Renal cortical epithelial cell (primary cell): ENCODE data around the gene ADGRV1. TPM values are rescaled to one million over a fixed set of nuclear protein-coding genes. Genes with fewer than 3 reads are reported as not detected.
A peak's percentile ranks its signal among the peaks of the same experiment; 100 is the strongest.
"Not testable (repeated sequence)": the region's sequence is repeated elsewhere in the genome, so short reads cannot be mapped to it uniquely, and the experiment has no call there.

Experiments used
- DNase-seq: peaks from one replicate; pipeline ENCODE4 v3.0.0-alpha.2; 2011; ENCODE audit warnings: low read depth
- total RNA-seq: library from RNA; depleted of rRNA; stranded (reverse); fragments of >200 nt; gene quantifications from 2 replicates; pipeline ENCODE4 v1.2.3, GENCODE V29; 2014

ADGRV1 gene
- total RNA-seq, 1 donor from 2014 or later, result 0.55 TPM

DNA sequence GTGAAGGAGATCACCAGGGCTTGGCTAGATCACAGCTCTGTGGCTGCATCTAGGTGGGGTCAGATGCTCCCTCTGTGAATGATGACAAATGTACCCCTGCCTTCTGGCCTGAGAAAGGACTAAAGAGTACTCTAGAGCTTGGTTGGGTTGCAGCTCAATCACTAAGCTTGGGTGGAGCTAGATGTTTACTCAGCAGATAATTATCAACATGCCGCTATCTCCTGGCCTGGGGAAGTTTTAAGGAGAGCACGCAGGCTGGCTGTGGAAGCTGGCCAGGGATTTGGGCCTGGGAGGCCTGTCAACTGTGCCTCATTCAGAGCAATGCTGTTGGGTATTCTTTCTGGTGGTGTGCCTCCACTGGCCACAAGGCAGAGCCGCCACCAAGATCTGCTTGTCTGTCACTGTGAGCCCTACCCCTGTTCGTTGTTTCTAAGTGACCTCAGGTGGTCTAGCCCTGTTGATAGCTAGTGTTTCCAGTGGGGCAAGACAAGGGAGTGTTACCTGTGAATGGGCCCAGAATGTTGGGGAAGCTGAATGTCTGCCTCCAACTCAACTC, 181.7 kb downstream of the ADGRV1 start:
- no peak for DNase-seq

DNA sequence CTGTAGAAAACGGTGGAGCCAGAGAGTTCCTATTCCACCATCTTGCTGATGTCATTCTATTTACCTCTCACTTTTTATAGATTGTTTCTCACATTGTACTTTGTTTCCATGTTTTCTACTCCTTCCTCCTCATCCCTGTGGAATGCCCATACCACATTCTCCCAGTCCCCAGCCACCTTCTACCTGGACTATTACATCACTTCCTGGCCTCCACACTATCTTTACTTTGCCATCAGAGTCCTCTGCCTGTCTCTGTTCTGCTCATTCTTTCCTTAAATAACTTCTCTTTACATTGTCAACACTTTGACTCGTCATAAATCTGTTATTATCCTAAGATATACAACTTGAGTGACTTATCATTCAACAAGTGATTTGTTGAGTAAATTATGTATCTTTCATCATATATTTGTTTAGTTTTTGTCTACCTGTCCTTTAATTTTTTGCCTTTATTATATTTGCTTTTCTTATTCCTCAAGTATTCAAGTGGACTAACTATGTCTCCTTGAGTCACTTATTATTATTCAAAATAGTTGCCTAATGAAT, 182.5 kb downstream of the ADGRV1 start:
- no peak for DNase-seq

DNA sequence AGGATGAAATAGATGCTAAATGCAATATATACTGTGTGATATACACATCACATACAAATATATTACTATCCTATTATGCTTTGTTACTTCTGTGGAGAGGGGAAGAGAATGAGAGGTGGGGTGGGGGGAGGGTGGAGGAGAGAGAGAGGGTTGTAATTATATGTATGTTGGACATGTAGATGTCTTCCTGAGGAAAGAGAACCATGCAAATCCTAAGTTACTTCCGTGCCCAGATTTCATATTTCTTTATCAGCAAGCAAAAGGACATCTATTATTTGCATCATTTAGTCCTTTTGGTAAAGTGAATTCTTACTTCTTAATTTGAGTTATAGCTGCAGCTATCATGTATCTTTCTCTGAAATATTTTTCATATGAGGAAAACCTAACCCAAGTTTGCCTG, 187.5 kb downstream of the ADGRV1 start:
- no peak for DNase-seq

DNA sequence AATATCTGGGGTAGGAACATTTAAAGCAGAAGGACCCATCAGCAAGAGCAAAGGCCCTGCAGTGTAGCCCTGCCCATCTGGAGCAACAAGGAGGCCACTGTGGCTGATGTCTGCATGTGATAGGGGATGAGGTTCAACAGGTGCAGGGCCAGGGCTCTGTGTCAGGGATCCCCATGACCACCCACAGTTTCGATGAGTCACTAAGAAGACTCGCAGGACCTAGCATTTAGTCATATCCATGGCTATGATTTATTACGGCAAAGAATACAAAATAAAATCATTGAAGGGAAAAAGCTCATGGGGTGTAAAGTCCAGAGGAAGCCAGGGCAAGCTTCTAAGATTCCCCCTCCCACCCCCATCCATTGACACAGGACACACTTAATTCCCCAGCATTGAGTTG, 188.6 kb downstream of the ADGRV1 start:
- peak; percentile 61 for DNase-seq

DNA sequence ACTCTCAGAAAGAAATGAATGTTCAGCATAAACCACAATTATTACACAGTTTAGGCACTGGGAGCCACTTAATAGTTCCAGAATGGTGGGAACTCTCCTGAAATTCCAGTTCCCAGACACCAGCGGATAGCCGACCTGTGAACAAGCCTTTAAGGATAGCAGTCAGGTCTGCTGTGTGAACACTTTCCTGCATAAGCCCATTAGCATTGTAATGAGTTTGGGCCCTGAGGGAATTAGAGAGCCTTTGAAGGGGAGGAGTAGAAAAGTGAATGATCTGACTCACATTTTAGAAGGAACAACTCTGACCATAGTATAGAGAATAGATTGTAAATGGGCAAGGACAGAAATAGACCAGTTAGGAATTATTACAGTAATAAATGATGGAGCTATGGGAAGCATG, 189.1 kb downstream of the ADGRV1 start:
- DNase-seq, result peak; percentile 89

DNA sequence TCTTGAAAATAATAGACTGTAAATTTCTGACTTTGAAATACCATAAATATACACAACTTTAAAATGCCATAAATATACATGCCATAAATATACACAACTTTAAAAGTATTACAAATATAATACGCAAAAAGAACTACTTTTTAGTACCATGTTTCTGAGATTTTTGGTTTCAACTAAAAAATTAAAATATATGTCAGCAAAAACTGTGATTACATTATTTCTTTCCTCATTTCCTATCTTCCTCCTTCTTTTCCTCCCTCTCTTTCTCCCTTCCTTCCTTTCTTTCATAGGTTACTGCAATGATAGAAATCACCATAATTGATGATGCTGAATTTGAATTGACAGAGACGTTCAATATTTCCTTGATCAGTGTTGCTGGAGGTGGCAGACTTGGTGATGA, 200.5 kb downstream of the ADGRV1 start:
- no peak for DNase-seq

DNA sequence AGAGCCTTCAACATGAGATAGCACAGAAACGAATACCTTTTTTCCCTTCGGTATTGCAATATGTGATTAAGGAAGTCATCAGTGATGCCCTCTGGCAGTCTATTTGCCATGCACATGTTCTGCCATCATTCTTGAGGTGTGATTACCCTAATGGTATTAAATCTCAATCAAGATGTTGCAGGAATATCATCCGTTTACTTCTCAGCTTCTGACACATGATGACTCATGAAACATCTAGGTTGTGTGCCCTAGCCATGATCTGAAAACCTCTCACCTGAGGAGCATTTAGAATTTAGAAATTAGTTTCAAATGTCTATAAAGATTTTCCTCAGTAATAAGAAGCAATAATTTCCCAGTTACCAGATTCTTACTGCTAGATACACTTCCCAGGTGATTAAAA, 209.1 kb downstream of the ADGRV1 start:
- DNase-seq, result no peak

DNA sequence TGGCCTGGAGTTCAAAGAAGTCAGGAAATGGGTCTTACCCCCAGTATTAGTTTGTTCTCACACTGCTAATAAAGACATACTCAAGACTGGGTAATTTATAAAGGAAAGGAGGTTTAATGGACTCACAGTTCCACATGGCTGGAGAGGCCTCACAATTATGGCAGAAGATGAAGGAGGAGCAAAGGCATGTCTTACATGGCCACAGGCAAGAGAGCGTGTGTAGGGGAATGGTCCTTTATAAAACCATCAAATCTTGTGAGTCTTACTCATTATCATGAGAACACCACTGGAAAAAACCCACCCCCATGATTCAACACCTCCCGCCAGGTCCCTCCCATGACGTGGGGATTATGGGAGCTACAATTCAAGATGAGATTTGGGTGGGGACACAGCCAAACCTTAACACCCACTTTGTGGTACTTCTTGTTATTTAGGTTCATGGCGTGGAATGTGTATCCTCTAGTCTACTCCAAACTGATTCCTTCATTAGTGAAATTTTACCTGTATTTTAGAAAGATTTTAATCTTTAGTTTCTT, 211.5 kb downstream of the ADGRV1 start:
- DNase-seq, result not testable (repeated sequence)

DNA sequence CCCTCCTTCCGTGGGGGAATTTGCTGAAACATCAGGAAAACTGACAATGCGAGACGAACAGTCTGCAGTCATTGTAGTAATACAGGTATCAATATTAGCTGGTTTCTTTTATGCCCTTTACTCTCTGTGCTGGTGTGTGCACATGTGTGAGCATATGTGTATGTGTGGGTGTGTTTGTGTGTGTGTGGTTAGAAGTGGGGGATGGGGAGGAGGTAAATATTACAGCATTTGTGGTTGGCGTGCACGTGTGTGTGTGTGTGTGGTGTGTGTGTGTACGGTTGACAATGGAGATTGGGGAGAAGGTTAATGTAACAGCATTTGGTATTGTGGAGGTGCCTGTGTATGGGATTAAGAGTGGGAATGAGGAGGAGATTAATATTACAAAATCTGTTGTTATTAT, 219.4 kb downstream of the ADGRV1 start:
- no peak for DNase-seq

DNA sequence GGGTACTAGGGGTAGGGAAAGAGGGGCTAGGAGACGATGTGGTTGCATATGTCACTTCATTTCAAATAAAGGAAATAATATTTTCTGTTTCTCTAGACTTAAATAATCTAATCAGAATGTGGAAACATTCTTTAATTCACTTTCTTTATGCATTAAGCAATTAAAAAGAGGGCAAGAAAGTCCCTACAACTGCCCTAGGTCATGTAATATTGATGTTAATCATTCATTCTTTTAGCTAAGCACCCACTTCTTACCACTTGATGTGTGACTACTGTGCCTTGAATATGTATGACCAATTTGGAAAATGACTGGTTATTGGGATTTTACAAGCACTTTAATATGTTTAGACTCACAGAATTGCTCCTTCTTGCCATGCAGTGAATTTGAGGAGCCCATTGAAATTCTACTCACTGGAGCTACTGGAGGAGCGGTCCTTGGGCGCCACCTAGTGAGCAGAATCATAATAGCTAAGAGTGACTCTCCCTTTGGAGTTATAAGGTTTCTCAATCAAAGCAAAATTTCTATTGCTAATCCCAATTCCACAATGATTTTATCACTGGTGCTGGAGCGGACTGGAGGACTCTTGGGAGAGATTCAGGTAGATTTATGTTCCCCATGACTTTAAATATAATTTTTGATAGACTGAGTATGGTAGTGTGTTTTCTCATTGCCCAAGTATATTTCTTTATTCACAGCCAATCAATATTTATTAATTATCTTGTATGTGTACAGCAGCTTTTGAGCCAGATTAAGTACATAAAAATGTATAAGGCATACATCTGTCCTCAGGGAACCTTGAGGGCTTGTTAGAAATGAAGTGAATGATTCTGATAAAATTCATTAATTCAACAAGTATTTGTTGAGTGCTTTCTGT, 225.1 kb downstream of the ADGRV1 start:
- DNase-seq, result peak; percentile 54

DNA sequence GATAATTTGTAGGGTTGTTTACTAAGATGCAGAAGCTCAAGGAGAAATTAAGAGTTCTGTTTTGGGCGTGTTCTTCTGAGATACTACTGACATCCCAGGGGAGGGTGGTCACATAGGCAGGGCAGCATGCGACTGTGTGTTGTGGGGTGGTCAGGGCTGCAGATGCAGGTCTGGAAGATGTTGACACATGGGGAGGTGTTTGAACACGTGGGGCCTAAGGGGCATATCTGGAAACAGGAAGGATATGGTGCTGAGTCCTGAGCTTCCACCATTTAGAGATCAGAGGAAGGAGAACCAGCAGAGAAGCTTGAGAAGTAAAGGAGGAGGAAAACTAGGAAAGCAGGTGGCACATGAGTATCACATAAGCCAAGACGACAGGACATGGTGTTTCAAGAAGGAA, 228.2 kb downstream of the ADGRV1 start:
- no peak for DNase-seq

DNA sequence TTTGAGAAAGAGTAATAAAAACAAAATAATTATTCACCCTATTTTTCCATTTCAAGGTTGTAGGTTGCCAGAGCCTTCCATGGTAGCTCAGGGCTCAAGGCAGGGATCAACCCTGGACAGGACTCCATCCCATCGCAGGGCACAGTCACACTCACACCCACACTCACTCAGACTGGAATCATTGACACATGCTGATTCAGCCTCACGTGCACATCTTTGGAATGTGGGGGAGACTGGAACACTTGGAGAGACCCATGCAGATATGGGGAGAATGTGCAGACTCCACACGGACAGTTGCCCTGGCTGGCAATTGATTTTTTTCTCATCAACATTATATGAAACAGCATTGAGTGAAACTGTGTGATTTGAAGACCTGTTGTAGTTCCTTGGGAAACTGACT, 234.1 kb downstream of the ADGRV1 start:
- peak; percentile 33 for DNase-seq

DNA sequence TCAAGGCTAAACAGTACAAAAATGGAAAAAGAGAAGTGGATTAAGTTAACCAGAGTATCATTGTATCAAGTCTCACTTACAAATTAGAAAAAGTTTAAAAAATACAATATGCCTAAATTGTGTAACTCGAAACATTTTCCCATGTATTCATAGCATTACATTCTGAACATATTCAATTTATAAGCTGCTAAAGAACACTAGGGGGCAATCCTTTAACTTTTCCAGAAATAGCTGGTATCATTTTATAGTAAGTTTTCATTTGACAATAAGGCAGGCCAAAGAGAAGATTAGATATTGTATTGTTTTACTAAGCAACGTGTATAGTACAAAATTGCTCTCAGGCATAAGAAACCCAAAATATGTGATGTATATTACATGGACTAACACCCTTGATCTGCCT, 234.6 kb downstream of the ADGRV1 start:
- DNase-seq, result no peak

DNA sequence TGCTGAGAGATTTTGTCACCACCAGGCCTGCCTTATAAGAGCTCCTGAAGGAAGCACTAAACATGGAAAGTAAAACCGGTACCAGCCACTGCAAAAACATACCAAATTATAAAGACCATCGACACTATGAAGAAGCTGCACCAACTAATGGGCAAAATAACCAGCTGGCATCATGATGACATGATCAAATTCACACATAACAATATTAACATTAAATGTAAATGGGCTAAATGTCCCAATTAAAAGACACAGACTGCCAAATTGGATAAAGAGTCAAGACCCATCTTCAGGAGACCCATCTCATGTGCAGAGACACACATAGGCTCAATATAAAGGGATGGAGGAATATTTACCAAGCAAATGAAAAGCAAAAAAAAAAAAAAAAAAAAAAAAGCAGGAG, 238.3 kb downstream of the ADGRV1 start:
- DNase-seq, result not testable (repeated sequence)

DNA sequence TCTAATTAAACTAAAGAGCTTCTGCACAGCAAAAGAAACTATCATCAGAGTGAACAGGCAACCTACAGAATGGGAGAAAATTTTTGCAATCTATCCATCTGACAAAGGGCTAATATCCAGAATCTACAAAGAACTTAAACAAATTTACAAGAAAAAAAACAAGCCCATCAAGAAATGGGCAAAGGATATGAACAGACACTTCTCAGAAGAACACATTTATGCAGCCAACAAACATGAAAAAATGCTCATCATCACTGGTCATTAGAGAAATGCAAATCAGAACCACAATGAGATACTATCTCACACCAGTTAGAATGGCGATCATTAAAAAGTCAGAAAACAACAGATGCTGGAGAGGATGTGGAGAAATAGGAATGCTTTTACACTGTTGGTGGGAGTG, 241.5 kb downstream of the ADGRV1 start:
- not testable (repeated sequence) for DNase-seq

DNA sequence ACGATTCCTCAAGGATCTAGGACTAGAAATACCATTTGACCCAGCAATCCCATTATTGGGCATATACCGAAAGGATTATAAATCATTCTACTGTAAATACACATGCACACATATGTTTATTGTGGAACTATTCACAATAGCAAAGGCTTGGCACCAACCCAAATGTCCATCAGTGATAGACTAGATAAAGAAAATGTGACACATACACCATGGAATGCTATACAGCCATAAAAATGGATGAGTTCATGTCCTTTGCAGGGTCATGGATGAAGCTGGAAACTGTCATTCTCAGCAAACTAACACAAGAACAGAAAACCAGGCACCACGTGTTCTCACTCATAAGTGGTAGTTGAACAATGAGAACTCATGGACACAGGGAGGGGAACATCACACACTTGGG, 241.9 kb downstream of the ADGRV1 start:
- DNase-seq, result not testable (repeated sequence)

DNA sequence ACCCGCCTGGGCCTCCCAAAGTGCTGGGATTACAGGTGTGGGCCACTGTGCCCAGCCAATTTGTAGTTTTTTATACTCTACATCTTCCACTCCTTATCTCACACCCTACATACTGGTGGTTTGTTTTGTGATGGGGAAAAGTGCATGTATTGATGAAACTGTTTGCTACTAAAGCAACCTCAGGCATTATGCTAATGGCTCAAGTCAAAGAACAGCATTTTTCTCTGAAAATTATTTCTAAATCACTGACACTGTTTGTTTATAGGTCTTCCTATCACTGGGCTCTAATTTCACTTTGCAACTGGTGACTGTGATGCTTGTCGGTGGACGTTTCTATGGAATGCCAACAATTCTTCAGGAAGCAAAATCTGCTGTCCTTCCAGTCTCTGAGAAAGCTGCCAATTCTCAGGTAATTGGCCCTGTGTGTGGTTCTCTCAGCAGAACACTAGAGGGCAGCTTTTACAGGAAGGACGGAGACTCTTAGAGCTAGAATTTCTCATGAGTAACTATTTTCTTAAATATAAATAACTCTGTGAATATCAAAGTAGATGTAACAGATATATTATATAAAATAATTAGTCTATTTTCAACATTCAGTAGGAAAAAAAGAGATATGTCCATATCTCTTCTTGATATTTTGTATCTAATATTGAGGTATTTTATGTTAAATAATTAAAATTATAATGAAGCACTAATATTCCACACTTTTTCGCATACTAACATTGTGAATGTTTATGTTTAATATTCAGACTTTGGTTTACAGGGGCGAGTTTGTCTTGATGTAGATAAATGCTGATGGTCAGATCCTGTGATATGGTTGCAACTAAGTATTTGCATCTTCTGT, 244.1 kb downstream of the ADGRV1 start:
- DNase-seq, result peak; percentile 59

DNA sequence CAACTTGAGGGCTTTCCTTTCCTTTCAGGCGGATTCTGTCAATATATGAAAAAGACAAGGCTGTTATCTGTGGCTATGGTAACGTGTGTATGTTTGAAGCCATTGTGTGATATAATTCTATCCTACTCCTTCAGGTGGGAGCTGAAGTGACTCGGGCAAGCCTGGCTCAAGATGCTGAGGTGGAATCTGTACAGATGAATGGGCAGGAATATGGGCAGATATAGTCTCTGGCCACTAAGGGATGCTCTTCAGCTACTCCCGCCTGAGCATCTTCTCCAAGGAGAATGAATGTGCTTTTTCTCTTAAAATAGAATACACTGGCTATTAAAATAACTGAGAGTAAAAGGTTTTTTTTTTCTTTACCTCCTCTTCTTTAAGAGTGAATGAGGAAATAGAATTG, 244.8 kb downstream of the ADGRV1 start:
- no peak for DNase-seq

DNA sequence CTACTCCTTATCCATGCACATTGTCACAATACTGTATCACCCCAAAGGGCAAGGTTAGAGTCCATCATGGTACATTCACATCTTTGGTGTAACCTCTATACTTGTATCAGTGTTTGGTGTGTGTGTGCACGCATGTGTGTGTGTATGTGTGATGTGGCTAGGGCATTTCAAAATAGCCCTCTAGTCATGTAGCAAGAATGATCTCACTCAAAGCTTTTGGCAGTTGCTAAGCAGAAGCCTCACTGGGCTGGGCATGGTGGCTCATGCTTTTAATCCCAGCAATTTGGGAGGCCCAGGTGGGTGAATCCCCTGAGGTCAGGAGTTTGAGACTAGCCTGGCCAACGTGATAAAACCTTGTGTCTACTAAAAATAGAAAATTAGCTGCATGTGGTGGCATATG, 245.3 kb downstream of the ADGRV1 start:
- DNase-seq, result peak; percentile 25

DNA sequence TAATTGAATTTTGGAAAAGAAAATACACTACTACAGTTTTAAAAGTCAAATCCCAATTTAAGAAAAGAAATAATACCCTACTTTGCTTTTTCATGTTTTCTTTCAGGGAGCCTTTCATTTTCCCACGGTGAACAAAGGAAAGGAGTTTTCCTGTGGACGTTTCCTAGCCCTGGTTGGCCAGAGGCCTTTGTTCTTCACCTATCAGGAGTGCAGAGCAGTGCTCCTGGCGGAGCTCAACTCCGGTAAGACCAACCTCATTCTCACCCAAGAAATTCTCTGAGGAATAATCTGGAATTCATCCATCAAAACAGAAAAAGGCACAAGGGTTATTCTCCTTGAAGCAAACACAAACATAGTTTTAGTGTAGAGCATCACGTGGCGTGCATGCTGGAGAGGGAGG, 248.9 kb downstream of the ADGRV1 start:
- no peak for DNase-seq

DNA sequence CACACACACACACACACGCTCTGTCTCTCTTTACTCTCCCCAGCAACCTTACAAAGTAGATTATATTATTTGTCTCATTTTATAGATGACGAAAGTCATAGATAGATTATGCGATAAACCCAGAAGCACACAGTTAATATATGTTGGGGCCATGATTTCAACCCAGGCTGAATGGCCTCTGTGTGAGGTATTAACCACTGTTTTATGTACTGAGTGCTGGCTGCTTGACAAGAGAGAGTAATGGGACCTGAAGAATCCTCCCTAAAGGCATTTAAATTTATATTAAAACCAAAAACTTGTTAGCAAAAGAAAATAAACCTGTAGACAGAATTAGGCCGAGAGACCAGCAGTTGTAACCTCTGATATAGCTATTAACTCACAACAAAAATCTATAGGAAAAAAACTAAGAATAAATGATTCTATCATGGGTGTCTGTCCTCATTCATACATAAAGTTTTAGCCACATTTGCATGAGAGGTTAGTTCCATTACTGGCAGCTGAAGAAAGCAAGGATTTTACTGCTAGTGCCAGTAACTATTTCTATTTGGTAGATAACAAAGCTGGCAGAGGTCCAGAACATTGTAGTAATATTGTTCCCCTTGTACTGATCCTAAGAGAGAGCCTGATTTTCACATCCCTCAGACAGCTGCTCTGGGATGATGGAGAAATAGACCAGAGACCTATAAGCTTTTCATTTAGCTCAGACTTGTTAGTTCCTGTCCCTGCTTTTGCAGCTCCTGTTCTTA, 250.9 kb downstream of the ADGRV1 start:
- DNase-seq, result peak; percentile 15
